Stimulated activated CD8-positive, alpha-beta memory T cell treated with anti-CD3 and anti-CD28 coated beads, Interleukin-15, amount 100 ng/mL, for 1 hour (primary cell): ENCODE data around the gene STARD7.
"Not testable (repeated sequence)": the region's sequence is repeated elsewhere in the genome, so short reads cannot be mapped to it uniquely, and the experiment has no call there.

Experiments used
- DNase-seq: peaks from one replicate; pipeline ENCODE4 v3.0.0-alpha.2; 2020; ENCODE audit warnings: low read depth

The STARD7 gene

DNA sequence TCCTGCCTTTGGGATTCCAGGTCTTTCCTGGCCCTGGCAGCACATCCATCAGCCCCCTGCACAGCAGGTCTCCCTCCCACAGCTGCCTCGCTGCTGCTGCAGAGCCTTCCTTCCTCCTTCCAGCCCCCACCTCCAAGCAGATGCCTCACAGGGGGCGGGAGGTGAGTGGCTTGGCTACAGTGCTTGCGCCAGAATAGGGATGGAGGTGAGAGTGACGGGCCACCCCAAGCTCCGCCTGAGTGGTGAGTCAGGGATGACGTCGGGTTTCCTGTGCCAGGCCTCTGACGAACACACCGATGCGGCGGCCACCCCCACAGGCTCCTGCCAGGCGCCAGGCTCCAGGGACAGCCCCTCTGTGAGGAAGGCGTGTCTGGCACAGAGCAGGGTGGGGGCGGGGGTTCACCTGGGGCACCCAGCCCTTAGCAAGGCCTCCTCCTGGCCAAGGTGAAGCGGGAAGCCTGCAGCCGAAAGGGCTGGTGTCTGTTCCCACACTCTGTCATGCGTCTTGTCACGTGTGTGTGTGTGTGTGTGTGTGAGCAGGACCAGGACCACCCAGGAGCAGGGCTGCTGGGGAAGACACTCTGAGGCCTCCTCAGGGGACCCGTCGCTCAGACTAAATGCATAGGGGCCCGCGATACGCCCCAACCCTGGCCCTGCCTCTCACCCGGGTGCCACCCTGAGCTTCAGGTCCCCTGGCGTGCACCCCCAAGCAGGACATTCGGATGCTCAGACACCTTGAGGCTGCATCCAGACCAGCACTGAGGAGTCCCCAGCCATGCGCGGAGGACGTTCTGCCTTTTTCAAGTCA is 60.0 kb downstream of the STARD7 start:
- DNase-seq = peak; percentile 86

DNA sequence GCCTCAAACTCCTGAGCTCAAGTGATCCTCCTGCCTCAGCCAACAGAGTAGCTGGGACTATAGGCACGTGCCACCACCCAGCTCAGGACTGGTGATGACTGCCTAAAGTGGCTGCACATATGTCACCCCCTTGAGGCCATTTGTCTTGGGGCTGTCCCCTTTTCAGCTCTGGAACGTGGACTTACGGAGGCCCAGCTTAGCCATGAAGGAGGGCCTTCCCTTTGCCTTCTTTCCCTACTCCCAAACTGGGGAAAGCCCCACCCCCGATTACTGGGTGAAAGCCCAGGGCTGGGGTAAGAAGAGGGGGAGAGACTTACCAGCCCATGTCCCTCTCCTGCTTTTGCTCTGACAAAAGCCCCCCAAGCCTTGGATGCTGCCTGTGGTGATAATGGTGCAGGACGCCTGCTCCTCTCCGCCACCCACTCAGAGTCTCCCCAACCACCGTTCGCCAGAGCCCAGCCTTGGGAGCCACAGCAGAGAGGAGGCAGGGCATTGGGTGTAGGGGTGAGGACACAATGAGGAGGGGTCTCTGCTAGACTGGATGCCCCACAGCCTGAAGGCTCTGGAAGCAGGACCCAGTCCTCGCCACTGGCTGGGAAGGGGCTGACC is 60.9 kb downstream of the STARD7 start:
- no peak for DNase-seq

DNA sequence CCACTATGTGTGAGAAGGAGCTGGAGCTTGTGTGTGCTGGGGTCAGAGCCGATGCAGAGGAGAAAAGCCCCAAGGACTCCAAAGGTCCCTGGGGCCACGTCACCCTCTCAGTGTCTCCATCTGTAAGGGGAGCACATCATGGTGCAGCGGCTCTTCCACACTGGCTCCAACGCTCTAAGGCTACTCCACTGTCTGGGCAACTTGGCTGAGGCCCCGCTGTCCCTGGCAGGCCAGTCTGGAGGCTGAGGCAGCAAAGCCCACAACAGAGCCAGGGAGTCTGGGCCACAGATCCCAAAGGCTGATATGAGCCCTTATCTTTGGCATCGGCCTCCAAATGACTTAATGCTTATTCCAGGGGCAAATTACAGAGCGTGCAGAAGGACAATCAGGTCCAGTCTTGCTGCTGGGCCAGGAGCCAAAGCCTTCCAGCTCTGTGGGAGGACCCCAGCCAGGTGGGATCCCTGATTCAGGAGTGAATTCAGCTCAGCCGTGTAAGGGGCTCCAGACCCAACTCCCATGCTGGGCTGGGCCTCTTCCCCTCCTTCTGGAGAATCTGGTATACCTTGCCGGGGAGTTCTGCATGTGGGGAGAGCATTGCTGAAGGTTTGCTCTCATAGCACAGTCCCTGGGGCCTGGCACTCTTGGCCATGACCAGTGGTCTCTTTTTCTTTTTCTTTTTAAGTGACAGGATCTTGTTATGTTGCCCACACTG is 61.6 kb downstream of the STARD7 start:
- no peak for DNase-seq

DNA sequence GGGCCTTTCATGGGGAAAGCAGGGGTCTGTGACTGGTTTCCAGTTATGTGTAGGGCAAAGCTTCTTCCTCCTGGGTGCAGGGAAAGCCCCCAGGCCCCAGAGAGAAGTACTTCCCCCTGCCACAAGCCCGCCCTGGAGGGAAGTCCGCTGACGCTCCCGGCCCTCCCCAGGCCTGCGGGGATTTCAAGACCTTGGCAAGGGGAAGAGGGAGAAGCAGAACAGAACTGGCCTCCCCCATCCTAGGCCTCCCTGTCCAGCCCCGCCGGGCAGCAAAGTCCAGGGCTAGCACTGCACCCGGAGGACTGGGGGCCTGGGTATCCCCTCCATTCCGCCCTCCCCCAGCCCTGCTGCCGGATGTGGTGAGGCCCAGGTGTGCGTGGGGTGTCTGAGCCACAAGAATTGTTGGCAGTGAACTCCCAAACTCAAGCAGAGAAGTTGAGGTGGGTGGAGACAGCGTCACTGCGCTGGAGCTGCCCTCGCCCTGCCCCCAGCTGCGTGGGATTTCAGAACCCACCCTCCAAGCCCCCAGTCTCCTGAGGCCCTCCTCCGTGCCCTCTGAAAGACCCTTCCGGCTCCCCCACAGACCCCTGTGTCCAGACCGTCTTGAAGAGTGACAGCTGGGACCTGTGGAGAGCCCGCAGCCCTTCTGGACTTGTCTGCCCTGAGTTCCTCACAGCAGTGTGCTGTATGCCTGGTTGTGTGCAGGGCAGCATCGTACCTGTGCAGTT is 62.3 kb downstream of the STARD7 start:
- peak; percentile 70 for DNase-seq

DNA sequence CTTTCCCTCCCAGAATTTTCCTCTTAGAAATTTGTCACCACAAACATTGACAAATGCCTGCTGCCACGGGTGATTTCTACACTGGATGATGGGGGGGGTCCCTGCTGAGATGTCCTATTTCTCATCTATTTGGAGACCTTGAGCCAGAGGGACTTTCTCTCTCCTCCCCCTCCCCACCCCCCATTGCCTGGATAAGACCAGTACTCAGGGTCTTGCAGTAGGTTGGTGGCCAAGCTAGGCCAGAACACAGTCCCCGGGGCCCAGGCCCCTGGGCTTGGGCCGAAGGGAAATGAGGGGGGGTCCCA is 62.8 kb downstream of the STARD7 start:
- no peak for DNase-seq

DNA sequence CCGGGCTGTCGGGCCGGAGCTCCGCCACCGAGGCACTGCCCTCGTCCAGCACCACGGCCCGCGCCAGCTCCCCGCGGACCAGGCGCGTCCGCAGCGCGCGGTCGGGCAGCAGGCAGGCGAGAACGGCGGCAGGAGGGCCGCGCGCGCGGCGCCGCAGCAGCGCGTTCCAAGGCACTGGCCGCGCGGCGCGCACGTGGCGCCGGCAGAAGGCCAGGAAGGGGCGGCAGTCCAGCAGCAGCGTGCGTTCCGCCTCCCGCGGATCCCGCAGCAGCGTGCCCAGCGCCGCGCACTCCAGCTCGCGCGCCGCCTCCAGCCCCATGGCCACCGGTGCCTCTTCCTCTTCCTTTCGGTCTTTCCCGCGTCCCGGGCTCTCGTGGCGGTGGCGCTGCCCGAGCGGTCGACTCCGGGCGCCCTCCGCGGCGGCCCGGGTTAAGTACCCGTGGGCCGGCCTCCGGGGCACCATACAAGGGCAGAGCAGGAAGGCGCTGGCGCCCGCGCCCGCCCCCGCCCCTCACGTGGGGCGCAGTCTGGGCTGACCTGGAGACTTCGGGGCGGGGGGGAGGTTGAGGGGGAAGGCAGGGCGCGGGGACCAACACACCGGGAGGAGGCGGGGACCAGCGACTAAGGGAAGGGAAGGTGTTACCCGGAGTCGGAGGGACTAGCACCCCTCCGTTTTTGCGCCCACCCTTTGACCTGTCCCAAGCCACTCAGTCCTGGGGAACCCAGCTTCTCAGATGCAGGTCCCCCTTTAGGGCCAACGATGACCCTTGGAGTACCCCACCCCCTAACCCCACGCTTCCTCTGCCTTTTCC is 63.4 kb downstream of the STARD7 start, which contains the start of gene DUSP2:
Gene DUSP2, minus strand, starts transcription at position 405 of the 812 bp plus-strand sequence. Its CDS starts 86 bp downstream, at position 319.
- DNase-seq = peak; percentile 76

DNA sequence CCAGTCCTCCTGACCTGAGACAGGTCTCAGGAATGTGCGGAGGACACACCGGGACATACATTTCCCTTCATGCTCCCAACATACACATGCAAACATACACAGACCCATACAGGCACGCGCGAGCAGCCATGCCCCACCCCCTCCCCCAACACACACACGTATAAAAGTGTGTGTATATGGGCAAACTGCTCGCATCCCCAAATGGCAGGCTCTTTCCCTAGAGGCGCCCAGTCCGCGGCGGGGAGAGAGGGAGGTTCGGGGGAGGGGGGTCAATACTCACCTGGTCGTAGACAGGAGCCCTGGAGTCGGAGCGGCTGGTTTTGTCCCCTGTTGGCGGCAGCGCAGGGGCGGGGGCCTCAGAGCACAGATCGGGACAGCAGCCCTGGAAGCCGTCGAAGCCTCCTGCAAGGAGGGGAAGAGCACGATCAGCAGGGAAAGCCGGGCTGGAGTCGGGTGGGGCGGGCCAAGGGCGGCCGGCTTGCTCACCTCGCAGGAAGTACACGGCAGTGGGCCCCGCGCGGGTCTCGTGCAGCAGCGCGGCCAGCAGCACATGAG is 64.1 kb downstream of the STARD7 start:
- DNase-seq = no peak

DNA sequence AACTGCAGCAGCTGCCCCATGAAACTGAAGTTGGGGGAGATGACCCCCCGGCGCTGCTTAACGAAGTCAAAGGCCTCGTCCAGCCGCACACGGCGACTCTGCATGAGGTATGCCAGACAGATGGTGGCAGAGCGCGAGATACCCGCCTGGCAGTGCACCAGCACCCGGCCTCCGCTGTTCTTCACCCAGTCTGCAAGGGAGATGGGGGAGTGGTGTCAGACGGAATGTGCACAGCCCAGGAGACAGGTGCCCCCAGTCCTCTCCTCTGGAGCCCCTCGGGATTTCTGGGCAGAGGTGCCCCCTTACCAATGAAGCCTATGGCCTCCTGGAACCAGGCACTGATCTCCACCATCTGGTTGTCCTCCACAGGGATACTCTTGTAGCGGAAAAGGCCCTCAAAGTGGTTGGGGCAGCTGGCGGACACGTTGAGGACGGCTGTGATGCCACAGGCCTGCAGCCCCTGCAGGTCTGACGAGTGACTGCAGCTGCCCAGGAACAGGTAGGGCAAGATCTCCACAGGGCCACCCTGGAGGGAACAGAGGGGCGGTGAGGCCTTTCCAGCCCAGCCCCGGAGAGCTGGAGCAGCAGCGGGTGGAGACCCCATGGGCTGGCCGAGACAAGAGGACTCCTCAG is 64.7 kb downstream of the STARD7 start:
- DNase-seq = no peak

DNA sequence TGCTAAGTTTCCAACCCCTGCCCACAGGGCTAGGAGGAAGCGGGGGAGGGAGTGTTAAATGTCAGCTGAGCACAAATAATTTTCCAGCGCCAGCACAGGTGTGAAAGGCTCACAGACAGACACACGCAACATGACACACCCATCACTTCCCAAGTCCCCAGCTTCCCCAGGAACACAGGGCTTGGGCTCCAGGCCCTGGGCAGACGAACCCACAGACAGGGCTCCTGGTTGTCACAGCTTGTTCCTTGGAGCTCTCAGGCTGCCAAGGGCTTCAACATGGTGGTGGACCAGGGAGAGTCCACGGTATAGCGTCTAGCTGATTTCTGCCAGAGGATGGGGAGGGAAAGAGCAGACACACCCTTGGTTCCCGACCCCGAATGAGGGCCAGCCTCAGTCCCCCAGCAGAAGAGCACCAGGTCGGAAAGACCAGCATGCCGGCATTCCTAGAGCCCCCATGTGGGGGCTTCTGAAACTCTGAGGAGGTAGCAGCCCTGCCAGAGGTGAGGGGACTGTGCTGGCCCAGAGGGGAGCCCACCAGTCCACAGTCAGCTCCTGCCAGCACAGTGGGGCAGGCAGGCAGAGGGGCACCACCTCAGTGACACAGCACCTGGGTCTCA is 65.3 kb downstream of the STARD7 start:
- no peak for DNase-seq

DNA sequence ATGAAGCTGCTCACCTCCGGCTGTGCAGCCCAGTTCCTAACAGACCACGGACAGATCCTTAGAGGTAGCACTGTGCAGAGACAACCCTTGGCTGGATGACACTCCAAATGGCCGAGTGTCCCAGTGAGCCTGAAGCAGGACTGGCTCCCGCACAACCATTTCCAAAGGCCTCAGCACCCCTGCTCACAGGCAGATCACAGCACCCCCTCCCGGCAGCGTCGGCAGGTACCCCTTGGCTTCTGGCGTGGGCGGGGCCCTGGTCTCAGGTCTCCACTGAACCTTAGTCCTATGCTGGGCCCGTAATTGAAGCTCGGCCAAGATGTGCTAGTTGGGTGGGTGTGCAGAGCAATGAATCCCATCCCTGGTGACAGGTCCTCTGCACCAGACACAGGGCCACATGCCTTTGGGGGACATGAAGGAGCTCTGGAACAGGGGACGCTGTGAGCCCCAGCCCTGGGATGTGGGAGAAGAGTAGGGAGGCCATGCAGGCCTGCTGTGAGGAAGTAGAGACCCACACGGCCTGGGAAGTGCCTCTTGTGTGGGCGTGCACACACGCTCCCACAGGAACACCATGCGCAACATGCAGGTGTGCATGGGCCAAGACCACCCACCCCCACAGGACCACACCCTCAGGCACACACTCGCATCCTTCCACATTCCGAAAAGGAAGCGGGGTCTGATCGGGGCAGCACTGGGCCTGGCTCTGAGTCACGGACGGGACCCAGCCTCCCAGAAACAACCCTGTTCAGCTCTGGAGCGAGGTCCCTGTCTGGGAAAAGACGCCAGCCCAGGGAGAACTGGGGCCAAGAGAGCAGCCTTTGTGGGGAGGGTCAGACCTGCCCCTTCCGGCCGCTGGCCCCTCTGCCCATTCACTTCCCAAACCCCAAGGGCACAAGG is 66.2 kb downstream of the STARD7 start:
- no peak for DNase-seq

DNA sequence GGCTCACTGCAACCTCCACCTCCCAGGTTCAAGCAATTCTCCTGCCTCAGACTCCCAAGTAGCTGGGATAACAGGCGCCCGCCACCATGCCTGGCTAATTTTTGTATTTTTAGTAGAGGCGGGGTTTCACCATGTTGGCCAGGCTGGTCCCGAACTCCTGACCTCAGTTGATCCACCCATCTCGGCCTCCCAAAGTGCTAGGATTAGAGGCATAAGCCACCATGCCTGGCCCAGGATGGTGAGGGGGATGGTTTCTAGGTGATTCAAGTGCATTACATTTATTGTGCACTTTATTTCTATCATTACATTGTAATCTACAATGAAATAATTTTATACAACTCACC is 67.0 kb downstream of the STARD7 start:
- not testable (repeated sequence) for DNase-seq

DNA sequence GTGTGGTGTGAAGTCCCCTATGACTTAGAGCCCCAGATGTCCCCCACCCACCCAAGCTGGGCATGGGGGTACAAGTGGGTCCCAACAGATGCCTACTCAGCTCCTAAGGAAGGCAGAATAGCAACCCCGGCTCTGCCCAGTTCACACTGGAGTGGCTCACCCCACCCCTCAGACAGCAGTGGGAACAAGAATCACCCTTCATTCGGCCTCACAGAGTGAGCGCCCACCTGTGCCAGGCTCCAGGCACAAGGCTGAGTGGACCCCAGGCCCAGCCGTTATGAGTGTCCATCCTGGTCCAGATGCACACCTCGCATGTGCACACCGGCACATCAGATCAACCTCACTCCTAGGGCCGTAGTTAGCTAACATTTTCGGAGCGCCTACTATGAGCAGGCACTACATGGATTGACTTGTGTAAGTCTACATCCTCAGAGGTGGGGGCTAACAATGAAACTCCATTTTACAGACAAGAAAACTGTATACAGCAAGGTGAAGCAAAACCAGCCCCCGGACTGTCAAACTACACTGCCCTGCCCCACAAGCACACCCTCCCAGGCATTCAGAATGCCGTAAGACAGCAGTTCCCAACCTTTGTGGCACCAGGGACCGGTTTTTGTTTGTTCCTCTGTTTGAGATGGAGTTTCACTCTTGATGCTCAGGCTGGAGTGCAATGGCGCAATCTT is 67.5 kb downstream of the STARD7 start:
- DNase-seq = no peak

DNA sequence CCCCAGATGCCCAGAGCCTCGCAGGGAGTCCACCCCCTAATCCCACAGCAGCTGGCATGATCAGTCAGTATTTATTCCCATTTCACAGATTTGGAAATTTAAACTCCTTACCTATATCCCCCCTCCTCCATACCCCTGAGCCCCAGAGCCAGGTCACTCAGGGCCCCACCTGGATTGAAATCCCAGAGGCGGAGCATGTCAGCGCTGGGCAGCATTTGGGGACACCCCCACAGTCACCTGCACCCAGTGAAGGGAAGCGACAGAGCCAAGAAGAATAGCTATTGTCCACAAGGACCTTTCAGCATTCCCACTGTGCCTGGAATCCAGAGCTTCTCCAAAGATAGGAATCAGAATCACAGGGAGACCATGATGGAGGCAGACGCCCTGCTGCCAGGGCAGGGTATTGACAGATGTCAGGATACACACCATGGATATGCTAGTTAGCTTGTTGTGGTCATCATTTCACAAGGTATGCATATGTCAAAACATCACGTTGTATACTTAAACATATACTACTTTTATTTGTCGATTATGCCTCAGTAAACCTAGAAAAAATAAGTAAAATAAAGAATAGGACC is 69.4 kb downstream of the STARD7 start:
- no peak for DNase-seq

DNA sequence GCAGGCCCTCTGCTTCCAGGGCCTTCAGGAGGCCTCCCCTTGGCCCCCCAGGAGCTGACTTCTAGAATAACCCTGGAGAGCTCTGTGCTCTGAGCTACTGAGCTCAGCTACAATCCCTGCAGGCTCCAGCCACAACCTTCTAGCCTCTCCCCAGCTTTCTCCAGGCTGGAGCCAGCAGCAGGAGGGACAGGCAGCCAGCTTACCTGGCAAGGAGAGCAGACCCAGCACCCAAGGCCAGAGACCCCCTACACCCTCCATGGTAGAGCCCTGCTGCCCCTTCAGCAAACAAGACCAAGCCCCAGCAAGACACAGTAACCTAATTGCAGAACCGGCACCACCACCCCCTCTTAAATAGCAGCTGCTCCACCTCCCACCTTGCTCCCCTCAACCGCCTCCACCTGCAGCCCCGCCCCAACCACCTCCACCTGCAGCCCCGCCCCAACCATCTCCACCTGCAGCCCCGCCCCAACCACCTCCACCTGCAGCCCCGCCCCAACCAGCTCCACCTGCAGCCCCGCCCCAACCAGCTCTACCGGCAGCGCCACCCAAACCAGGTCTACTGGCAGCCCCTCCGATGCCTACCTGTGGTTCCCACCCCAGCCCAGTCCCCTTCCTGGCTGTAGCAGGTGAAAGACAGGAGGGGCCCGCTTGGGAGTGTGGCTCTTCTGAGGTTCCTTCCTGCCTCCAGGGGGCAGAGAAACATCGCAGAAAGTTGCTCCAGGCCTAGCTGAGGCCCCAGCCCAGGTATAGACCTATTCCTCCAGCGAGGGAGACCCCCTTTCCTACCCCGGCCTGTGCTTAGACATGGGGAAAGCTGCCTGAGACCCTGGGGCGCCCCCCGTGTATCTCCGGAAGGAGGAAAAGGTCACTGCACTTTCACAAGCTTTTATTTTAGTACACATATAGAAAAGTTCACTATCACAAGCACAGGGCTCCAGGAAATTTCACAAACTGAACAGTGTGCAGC is 70.2 kb downstream of the STARD7 start, which contains the start of gene ASTL:
Gene ASTL, minus strand, starts transcription at position 324 of the 967 bp plus-strand sequence. Its CDS starts 66 bp downstream, at position 258.
- DNase-seq = no peak

DNA sequence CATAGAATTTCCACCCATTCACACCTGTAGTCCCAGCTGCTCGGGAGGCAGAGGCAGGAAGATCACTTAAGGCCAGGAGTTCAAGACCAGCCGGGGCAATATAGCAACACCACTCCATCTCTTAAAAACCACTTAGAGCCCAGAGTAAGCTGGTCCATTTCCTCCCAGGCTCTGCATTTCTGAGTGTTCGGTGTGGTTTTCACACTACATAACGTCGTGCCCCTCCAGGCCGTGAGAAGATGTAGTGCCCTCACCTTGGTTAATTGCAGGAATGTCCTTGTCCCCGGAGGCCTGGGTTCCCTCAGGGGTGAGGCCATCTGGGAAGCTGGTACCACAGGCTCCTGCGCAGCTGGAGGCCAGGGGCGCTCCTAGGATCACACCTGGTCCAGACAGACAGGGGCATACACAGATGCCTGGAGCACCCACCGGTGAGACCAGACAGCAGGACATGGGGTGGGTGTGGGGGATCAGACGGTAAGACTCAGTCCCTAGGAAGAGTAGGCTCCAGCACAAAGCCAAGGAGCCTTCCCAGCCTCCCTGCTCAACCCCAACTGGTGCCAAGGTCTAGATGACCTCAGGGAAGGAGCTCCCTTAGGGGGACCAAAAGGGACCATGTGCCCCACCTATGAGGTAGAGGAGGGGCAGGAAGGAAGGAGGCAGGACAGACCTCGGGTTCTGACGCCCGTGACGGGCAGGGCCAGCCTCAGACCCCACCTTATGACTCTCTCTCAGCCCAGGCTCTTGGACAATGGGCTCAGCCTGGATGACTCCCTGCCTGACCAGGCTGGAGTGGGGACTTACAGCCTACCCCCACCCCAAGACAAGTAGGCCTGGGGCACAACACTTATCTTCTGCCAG is 71.1 kb downstream of the STARD7 start:
- DNase-seq = no peak

DNA sequence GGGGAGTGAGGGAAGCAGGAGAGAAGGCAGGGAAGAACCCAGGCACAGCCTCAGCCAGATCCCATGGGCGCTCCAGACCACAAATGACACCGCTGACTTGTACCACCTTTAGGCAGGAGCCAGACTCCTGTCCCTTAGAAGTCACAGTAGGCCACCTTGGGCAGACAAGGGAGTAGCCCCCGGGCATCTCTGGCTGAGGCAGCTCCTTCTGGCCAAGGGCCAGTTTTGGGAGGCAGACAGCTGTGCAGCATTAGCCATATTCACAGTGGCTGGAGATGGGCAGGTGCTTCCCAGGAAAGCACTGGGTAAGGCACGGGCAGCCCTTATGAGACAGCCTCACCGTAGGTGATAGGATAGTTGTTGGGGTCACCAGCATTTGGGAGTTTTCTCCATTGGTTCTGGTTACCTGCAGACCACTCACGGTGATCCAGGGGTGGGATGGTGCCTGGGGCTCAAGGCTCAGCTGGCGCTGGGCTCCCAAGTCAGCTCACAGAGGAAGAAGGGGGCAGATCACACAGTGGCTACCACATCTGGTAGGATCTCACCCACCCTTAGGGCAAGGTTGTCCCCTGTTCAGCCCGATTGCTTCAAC is 72.4 kb downstream of the STARD7 start:
- no peak for DNase-seq
